Activated naive CD4-positive, alpha-beta T cell treated with anti-CD3 and anti-CD28 coated beads for 36 hours (primary cell): ENCODE results near the gene CLSTN3. TPM values are rescaled to one million over a fixed set of nuclear protein-coding genes. Genes with fewer than 3 reads are reported as not detected.

Experiments used
- CTCF ChIA-PET: fragments of 350-600 bp; sonication (Branson Sonifier 250); formaldehyde crosslinking; loops from one replicate; lab custom pipeline; 2021; ENCODE audit warnings: antibody characterized with exemption; lab: Charles Lee
- DNase-seq: peaks from one replicate; pipeline ENCODE4 v3.0.0-alpha.2; 2020
- H3K27ac Mint-ChIP-seq: one replicate; pipeline ENCODE4 v1.8.0; 2021; ENCODE audit warnings: mild to moderate bottlenecking, mixed read lengths
- H3K27me3 Mint-ChIP-seq: one replicate; pipeline ENCODE4 v1.8.0; 2021; ENCODE audit warnings: low read depth, mixed read lengths
- H3K36me3 Mint-ChIP-seq: one replicate; pipeline ENCODE4 v1.8.0; 2021; ENCODE audit warnings: low read depth, mixed read lengths
- H3K4me1 Mint-ChIP-seq: one replicate; pipeline ENCODE4 v1.8.0; 2021; ENCODE audit warnings: low read depth, mixed read lengths
- H3K4me3 Mint-ChIP-seq: one replicate; pipeline ENCODE4 v1.8.0; 2021; ENCODE audit warnings: mild to moderate bottlenecking, moderate library complexity, mixed read lengths
- H3K9me3 Mint-ChIP-seq: one replicate; pipeline ENCODE4 v1.8.0; 2021; ENCODE audit warnings: mixed read lengths
- intact Hi-C: fragments of 100-400 bp; cut with micrococcal nuclease; formaldehyde crosslinking; loops from one replicate; pipeline ENCODE4 v1.15.1; 2023
- total RNA-seq, 2 experiments: library from RNA; stranded (reverse); gene quantifications; one replicate each; pipeline ENCODE4 v1.2.3, GENCODE V29; 2021

Gene CLSTN3
- total RNA-seq, 2 experiments from 2014 or later: 18.3 to 21.8 TPM

- H3K36me3 Mint-ChIP-seq: peaks cover 2% of the 10 kb centered on the region
- H3K4me1 Mint-ChIP-seq: no peaks in the 10 kb centered on the region
- no peak overlapping the region for H3K4me3 Mint-ChIP-seq
- DNase-seq: no peak
- H3K9me3 Mint-ChIP-seq: no peaks in the 10 kb centered on the region
- no peaks in the 10 kb centered on the region for H3K27me3 Mint-ChIP-seq
- H3K27ac Mint-ChIP-seq: no peak overlapping the region
- CTCF ChIA-PET: interaction anchor here (1.2 kb wide), 1 partner anchor 47 kb away, joined by 3 read pairs; no protein-coding TSS in a partner anchor
- intact Hi-C loops: no loop called here
These were observed 26.4 kb downstream of the CLSTN3 start for GRCh38 chr12:7156259-7157197.

- CTCF ChIA-PET: no interaction called here
- H3K4me1 Mint-ChIP-seq: no peaks in the 10 kb centered on the region
- H3K36me3 Mint-ChIP-seq: peaks cover 2% of the 10 kb centered on the region
These were observed 27.2 kb downstream of the CLSTN3 start for GRCh38 chr12:7157391-7157790.

GRCh38 chr12:7158781-7159609, 28.8 kb downstream of the CLSTN3 start:
- Mint-ChIP-seq H3K9me3 (no peaks in the 10 kb centered on the region), H3K27me3 (peaks cover 7% of the 10 kb centered on the region)
- no peak for DNase-seq

More at GRCh38 chr12:7157391-7157790, 27.2 kb downstream of the CLSTN3 start:
- H3K4me3 Mint-ChIP-seq: no peak overlapping the region
- H3K27me3 Mint-ChIP-seq: no peaks in the 10 kb centered on the region
- no peaks in the 10 kb centered on the region for H3K9me3 Mint-ChIP-seq
- no peak overlapping the region for H3K27ac Mint-ChIP-seq
- DNase-seq: no peak
- intact Hi-C loops: no loop called here

GRCh38 chr12:7160183-7160582, 30.0 kb downstream of the CLSTN3 start:
- intact Hi-C loops: no loop called here
- Mint-ChIP-seq H3K9me3 (no peaks in the 10 kb centered on the region), H3K27ac (no peak overlapping the region), H3K4me3 (no peak overlapping the region), H3K27me3 (peaks cover 7% of the 10 kb centered on the region), H3K36me3 (peaks cover 2% of the 10 kb centered on the region), H3K4me1 (peaks cover 8% of the 10 kb centered on the region)
- CTCF ChIA-PET: no interaction called here
- DNase-seq: no peak

More at GRCh38 chr12:7158781-7159609, 28.8 kb downstream of the CLSTN3 start:
- CTCF ChIA-PET: no interaction called here
- peaks cover 2% of the 10 kb centered on the region for H3K36me3 Mint-ChIP-seq
- H3K4me1 Mint-ChIP-seq: peaks cover 8% of the 10 kb centered on the region
- intact Hi-C loops: no loop called here
- no peak overlapping the region for H3K27ac Mint-ChIP-seq
- H3K4me3 Mint-ChIP-seq: no peak overlapping the region

- Mint-ChIP-seq H3K36me3 (peaks cover 2% of the 10 kb centered on the region), H3K9me3 (no peaks in the 10 kb centered on the region), H3K27me3 (peaks cover 7% of the 10 kb centered on the region), H3K4me1 (peaks cover 8% of the 10 kb centered on the region), H3K4me3 (no peak overlapping the region), H3K27ac (no peak overlapping the region)
- intact Hi-C loops: no loop called here
- CTCF ChIA-PET: interaction anchor here (0.8 kb wide), 2 partner anchors 21 to 142 kb away, joined by 3 to 5 read pairs; partner anchors contain the start of gene ACSM4
- DNase-seq: no peak
These were observed 31.2 kb downstream of the CLSTN3 start for GRCh38 chr12:7161327-7161726.

- intact Hi-C loops: loop anchor here (1.0 kb wide), 1 partner anchor 26 kb away; no protein-coding TSS in a partner anchor
- H3K9me3 Mint-ChIP-seq: no peaks in the 10 kb centered on the region
- H3K36me3 Mint-ChIP-seq: peaks cover 2% of the 10 kb centered on the region
- no peak overlapping the region for H3K4me3 Mint-ChIP-seq
- H3K4me1 Mint-ChIP-seq: peaks cover 8% of the 10 kb centered on the region
- no peak for DNase-seq
- CTCF ChIA-PET: interaction anchor here (0.7 to 1.6 kb wide), 5 partner anchors 11 to 131 kb away, joined by 3 to 9 read pairs (median 5); no protein-coding TSS in a partner anchor
- H3K27ac Mint-ChIP-seq: no peak overlapping the region
- H3K27me3 Mint-ChIP-seq: peaks cover 7% of the 10 kb centered on the region
These were observed 31.6 kb downstream of the CLSTN3 start for GRCh38 chr12:7161811-7162210.

GRCh38 chr12:7162691-7163114, 32.5 kb downstream of the CLSTN3 start:
- peaks cover 8% of the 10 kb centered on the region for H3K4me1 Mint-ChIP-seq
- peak overlapping the region; percentile 44 for H3K4me3 Mint-ChIP-seq
- peaks cover 7% of the 10 kb centered on the region for H3K27me3 Mint-ChIP-seq
- peaks cover 1% of the 10 kb centered on the region for H3K36me3 Mint-ChIP-seq
- peaks cover 4% of the 10 kb centered on the region for H3K9me3 Mint-ChIP-seq
- intact Hi-C loops: loop anchor here (1.0 kb wide), 1 partner anchor 26 kb away; no protein-coding TSS in a partner anchor
- peak; percentile 56 for DNase-seq
- H3K27ac Mint-ChIP-seq: no peak overlapping the region
- CTCF ChIA-PET: interaction anchor here (0.5 to 1.8 kb wide), 8 partner anchors 10 to 478 kb away, joined by 3 to 9 read pairs (median 4); partner anchors contain the start of gene PEX5

- no peak overlapping the region for H3K27ac Mint-ChIP-seq
- peaks cover 10% of the 10 kb centered on the region for H3K27me3 Mint-ChIP-seq
- no peak overlapping the region for H3K4me3 Mint-ChIP-seq
- no peak for DNase-seq
- peaks cover 4% of the 10 kb centered on the region for H3K36me3 Mint-ChIP-seq
- no peaks in the 10 kb centered on the region for H3K4me1 Mint-ChIP-seq
- CTCF ChIA-PET: interaction anchor here (0.6 kb wide), 1 partner anchor 309 kb away, joined by 3 read pairs; no protein-coding TSS in a partner anchor
- intact Hi-C loops: no loop called here
- H3K9me3 Mint-ChIP-seq: peaks cover 21% of the 10 kb centered on the region
These were observed 39.8 kb downstream of the CLSTN3 start for GRCh38 chr12:7169951-7170350.

GRCh38 chr12:7171854-7172253, 41.7 kb downstream of the CLSTN3 start:
- Mint-ChIP-seq H3K27ac (no peak overlapping the region), H3K9me3 (peaks cover 21% of the 10 kb centered on the region), H3K27me3 (peaks cover 17% of the 10 kb centered on the region), H3K36me3 (peaks cover 4% of the 10 kb centered on the region), H3K4me1 (no peaks in the 10 kb centered on the region), H3K4me3 (no peak overlapping the region)
- no peak for DNase-seq
- CTCF ChIA-PET: interaction anchor here (1.0 to 1.6 kb wide), 2 partner anchors 9 to 27 kb away, joined by 3 to 6 read pairs; no protein-coding TSS in a partner anchor
- intact Hi-C loops: no loop called here

GRCh38 chr12:7175493-7175892, 45.3 kb downstream of the CLSTN3 start:
- CTCF ChIA-PET: no interaction called here
- H3K9me3 Mint-ChIP-seq: peaks cover 10% of the 10 kb centered on the region

GRCh38 chr12:7176595-7176994, 46.4 kb downstream of the CLSTN3 start:
- CTCF ChIA-PET: no interaction called here
- peaks cover 5% of the 10 kb centered on the region for H3K9me3 Mint-ChIP-seq
- no peak overlapping the region for H3K27ac Mint-ChIP-seq
- no peak overlapping the region for H3K4me3 Mint-ChIP-seq
- H3K36me3 Mint-ChIP-seq: no peaks in the 10 kb centered on the region
- no peak for DNase-seq
- H3K4me1 Mint-ChIP-seq: no peaks in the 10 kb centered on the region
- H3K27me3 Mint-ChIP-seq: peaks cover 27% of the 10 kb centered on the region
- intact Hi-C loops: no loop called here

More at GRCh38 chr12:7175493-7175892, 45.3 kb downstream of the CLSTN3 start:
- intact Hi-C loops: no loop called here
- H3K27me3 Mint-ChIP-seq: peaks cover 29% of the 10 kb centered on the region
- H3K4me3 Mint-ChIP-seq: no peak overlapping the region
- no peak overlapping the region for H3K27ac Mint-ChIP-seq
- H3K4me1 Mint-ChIP-seq: no peaks in the 10 kb centered on the region
- H3K36me3 Mint-ChIP-seq: no peaks in the 10 kb centered on the region
- DNase-seq: no peak

- Mint-ChIP-seq H3K9me3 (no peaks in the 10 kb centered on the region), H3K27ac (no peak overlapping the region), H3K4me1 (no peaks in the 10 kb centered on the region), H3K4me3 (no peak overlapping the region), H3K36me3 (no peaks in the 10 kb centered on the region), H3K27me3 (peaks cover 21% of the 10 kb centered on the region)
- intact Hi-C loops: no loop called here
- no peak for DNase-seq
- CTCF ChIA-PET: interaction anchor here (0.7 kb wide), 1 partner anchor 405 kb away, joined by 3 read pairs; no protein-coding TSS in a partner anchor
These were observed 48.3 kb downstream of the CLSTN3 start for GRCh38 chr12:7178481-7178880.
